ENCODE measurements around the gene TNRC6C.

DNA sequence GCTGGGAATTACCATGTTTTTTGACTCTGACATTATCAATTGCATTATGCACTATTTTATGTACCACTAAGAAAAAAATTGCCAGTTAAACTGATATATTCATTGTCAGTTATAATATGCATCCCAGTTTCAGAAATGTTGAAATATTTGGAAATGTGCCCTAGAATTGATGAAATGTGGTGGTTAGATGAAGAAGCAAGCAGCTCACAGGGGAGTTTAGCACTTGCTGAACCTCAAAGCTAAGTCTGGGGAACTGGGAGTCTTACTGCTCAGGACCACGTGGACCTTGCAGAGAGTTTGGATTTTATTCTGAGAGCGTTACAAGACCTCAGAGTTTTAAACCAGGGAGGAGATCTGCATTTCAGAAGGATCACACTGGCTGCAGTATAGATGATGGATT is 67.9 kb downstream of the TNRC6C start:
- TF ChIP-seq, protein P1, sequence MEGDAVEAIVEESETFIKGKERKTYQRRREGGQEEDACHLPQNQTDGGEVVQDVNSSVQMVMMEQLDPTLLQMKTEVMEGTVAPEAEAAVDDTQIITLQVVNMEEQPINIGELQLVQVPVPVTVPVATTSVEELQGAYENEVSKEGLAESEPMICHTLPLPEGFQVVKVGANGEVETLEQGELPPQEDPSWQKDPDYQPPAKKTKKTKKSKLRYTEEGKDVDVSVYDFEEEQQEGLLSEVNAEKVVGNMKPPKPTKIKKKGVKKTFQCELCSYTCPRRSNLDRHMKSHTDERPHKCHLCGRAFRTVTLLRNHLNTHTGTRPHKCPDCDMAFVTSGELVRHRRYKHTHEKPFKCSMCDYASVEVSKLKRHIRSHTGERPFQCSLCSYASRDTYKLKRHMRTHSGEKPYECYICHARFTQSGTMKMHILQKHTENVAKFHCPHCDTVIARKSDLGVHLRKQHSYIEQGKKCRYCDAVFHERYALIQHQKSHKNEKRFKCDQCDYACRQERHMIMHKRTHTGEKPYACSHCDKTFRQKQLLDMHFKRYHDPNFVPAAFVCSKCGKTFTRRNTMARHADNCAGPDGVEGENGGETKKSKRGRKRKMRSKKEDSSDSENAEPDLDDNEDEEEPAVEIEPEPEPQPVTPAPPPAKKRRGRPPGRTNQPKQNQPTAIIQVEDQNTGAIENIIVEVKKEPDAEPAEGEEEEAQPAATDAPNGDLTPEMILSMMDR (IDR thresholded peaks at IDR 0.05) = no peak
- TF ChIP-seq POLR2AphosphoS5 (IDR thresholded peaks at IDR 0.05) (no peak), POLR2A (IDR thresholded peaks at IDR 0.05) (no peak)

Measured in suprapubic skin (tissue), 4 donors.